Smooth muscle cell of trachea (primary cell): ENCODE measurements around the gene C9orf57. TPM values are rescaled to one million over a fixed set of nuclear protein-coding genes. Genes with fewer than 3 reads are reported as not detected.

Source experiments
- total RNA-seq: library from RNA; depleted of rRNA; stranded (reverse); fragments of >200 nt; gene quantifications from 2 replicates; pipeline ENCODE4 v1.2.1, GENCODE V29; 2014

C9orf57 gene, protein sequence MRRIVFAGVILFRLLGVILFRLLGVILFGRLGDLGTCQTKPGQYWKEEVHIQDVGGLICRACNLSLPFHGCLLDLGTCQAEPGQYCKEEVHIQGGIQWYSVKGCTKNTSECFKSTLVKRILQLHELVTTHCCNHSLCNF
- total RNA-seq, result not detected in 2 replicates

DNA sequence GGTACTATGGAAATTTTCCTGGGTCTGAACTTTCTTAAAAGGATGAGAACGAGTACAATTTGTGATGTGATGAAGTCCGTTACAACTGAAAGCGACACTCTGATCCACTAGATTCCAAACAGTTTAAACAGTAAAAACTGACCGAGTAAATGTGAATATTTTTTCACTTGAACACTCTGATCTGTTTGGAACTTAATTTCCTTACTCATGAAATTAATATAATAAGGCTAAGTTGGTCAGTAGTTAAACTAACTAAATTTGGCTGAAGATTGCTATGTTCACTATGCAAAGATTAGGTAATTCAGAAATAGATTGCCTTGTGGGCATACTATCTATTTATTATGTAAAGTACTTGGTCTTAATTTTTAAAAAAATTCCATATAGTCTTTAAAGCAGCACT lies at the start of gene C9orf57:
TSS of gene C9orf57 (minus strand) at position 101 of the 400 bp plus-strand sequence. CDS start 1,282 bp downstream, outside the sequence.

Other genes starting within 250 kb of the C9orf57 start
- 19.2 and 23.9 TPM in 2 replicates for gene ABHD17B, start 149.4 kb downstream of the C9orf57 start, total RNA-seq
- 14.9 and 19.5 TPM in 2 replicates for gene C9orf85, start 149.0 kb downstream of the C9orf57 start, total RNA-seq
- gene GDA, start 88.8 kb upstream of the C9orf57 start, total RNA-seq, result not detected in 2 replicates